ENCODE measurements around the gene PAK2.
"Not testable (repeated sequence)": the region's sequence is repeated elsewhere in the genome, so short reads cannot be mapped to it uniquely, and the experiment has no call there.

Gene PAK2

GRCh38 chr3:196711838-196712513, 27.7 kb upstream of the PAK2 start, which contains the start of the genes CEP19 and PIGX:
Gene CEP19, minus strand, starts transcription at chr3:196712250. Its CDS starts 3,593 bp downstream, at chr3:196708657.
Gene PIGX, plus strand, starts transcription at chr3:196712377.
- H3K27ac ChIP-seq: peak within 1 kb of the TSS; percentile 82
- TF ChIP-seq CTCF (IDR thresholded peaks at IDR 0.05) (peak; percentile 13; the same call in 1 of the 2 replicates), ZFX (IDR thresholded peaks at IDR 0.05; ENCODE audit: borderline replicate concordance) (no peak)

GRCh38 chr3:196712514-196713413, 26.9 kb upstream of the PAK2 start:
- peak overlapping the region; percentile 82 for H3K27ac ChIP-seq
- TF ChIP-seq ZFX (IDR thresholded peaks at IDR 0.05; ENCODE audit: borderline replicate concordance) (no peak), CTCF (IDR thresholded peaks at IDR 0.05) (no peak)

- not testable (repeated sequence) for H3K27ac ChIP-seq
These were observed 22.5 kb upstream of the PAK2 start for GRCh38 chr3:196717162-196717561.

- TF ChIP-seq CTCF (IDR thresholded peaks at IDR 0.05) (no peak), ZFX (IDR thresholded peaks at IDR 0.05; ENCODE audit: borderline replicate concordance) (no peak)
- H3K27ac ChIP-seq: no peak overlapping the region
These were observed 18.6 kb upstream of the PAK2 start for GRCh38 chr3:196721097-196721496.

- no peak for TF ChIP-seq ZFX (IDR thresholded peaks at IDR 0.05; ENCODE audit: borderline replicate concordance)
- no peak for TF ChIP-seq CTCF (IDR thresholded peaks at IDR 0.05)
These were observed 12.6 kb upstream of the PAK2 start for GRCh38 chr3:196726788-196727675.

GRCh38 chr3:196735751-196736150, 3.9 kb upstream of the PAK2 start:
- no peak overlapping the region for H3K27ac ChIP-seq
- TF ChIP-seq ZFX (IDR thresholded peaks at IDR 0.05; ENCODE audit: borderline replicate concordance) (no peak), CTCF (IDR thresholded peaks at IDR 0.05) (no peak)

More at GRCh38 chr3:196726788-196727675, 12.6 kb upstream of the PAK2 start:
- no peak overlapping the region for H3K27ac ChIP-seq
